ENCODE results near the gene CLDN6.

DNA sequence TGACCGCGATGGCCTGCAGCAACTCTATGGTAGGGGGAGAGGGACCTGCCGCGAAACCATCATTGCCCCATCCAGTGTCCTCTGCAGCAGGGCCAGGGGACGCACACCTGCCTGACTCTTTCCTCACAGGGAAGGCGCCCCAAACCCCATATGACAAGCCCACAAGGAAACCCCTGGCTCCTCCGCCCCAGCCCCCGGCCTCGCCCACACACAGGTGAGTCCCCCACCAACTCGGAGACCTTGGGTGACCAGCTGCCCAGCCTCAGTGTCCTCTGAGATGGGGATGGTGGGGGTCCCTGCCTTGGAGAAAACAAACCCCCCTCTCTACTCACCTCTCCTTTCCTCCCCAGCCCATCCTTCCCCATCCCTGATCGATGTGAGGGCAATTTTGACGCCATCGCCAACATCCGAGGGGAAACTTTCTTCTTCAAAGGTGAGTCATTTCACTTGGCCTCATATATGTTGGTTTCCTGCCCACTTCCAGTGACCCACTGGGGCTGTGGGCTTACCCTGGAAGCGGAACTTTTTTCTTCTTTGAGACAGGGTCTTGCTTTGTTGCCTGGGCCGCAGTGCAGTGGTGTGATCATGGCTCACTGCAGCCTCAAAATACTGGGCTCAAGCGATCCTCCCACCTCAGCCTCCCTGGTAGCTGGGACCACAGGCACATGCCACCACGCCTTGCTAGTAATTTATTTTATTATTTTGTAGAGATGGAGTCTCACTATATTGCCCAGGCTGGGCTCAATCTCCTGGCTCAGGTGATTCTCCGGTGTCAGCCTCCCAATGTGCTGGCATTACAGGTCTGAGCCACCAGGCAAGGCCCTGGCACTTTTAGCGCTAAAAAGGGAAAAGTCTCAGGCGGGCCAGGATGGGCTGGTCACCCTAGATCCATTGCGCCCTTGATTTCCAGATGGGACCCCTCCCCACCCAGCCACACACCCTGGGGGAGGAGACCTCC is 39.5 kb upstream of the CLDN6 start:
- TF ChIP-seq CTCF (conservative IDR thresholded peaks at IDR 0.05; ENCODE audit: low read depth, low read length) (no peak), EZH2 (IDR thresholded peaks at IDR 0.05; ENCODE audit: low read length, unreplicated experiment) (no peak)

Data from PC-3 (cell line).